Stomach smooth muscle (tissue), 2 donors: ENCODE results near the gene ATP6V1G3.

Experiments used
- H3K27ac ChIP-seq: one replicate; pipeline ENCODE4 v1.7.0; 2013; ENCODE audit warnings: mild to moderate bottlenecking, low read length, inconsistent platforms
- H3K27me3 ChIP-seq, 2 donors: one replicate each; pipeline ENCODE4 v1.7.0; 2013; ENCODE audit warnings: low read length in 2 of 2; ENCODE audit not compliant: insufficient read depth in 2 of 2, control insufficient read depth in 1 of 2
- H3K36me3 ChIP-seq, 2 donors: one replicate each; pipeline ENCODE4 v1.7.0; 2013; ENCODE audit warnings: low read length in 2 of 2; ENCODE audit not compliant: control insufficient read depth in 2 of 2, insufficient read depth in 2 of 2
- H3K4me1 ChIP-seq: one replicate; pipeline ENCODE4 v1.7.0; 2013; ENCODE audit warnings: low read length; ENCODE audit not compliant: control insufficient read depth, insufficient read depth
- H3K4me3 ChIP-seq, 2 donors: one replicate each; pipeline ENCODE4 v1.7.0; 2013; ENCODE audit warnings: low read length in 2 of 2
- H3K9ac ChIP-seq, 2 donors: one replicate each; pipeline ENCODE4 v1.7.0; 2013; ENCODE audit warnings: low read length in 2 of 2, mild to moderate bottlenecking in 1 of 2
- H3K9me3 ChIP-seq, 2 donors: one replicate each; pipeline ENCODE4 v1.7.0; 2013; ENCODE audit warnings: low read length in 2 of 2; ENCODE audit not compliant: control insufficient read depth in 2 of 2
- donor health status: healthy.
- donor health status: Pancreatic carcinoma.

The ATP6V1G3 gene

DNA sequence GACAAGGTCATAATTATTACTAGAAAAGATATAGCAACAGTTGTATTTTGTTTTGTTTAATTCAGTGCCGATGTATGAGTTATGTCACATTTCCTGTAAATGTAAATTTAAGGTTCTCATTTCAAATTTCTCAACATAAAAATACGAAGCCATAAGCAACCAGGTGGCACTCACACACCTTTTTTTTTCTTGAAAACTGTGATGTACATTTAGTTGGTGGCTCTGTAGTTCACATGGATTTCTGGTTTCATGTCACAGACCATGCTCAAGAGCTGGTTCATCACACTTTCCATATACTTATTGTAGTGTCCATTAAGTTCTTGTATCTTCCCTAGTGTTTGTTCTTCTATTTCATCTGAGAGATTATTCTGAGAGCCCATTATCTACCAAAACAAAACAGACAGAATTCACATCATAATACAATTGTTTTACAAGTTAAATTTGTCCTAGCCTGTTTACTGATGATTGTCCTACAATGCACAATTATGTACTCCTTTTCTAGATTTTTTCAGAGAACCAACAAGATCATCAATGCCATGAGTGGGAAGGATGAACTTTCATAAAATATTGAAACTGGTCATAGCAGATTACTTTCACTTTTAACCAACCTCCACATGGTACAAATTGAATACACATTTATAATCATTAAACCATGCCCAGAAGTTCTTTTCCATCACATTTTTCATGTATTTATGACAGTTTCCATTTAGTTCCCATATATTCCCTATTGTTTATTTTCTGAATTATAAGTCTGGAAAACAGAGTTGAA lies 17.1 kb downstream of the ATP6V1G3 start:
- Histone ChIP-seq H3K4me1 (no peaks in the 10 kb centered on the region), H3K27me3 (no peaks in the 10 kb centered on the region), H3K9me3 (no peaks in the 10 kb centered on the region), H3K27ac (no peak overlapping the region), H3K4me3 (no peak overlapping the region), H3K36me3 (no peaks in the 10 kb centered on the region), H3K9ac (no peak overlapping the region)

DNA sequence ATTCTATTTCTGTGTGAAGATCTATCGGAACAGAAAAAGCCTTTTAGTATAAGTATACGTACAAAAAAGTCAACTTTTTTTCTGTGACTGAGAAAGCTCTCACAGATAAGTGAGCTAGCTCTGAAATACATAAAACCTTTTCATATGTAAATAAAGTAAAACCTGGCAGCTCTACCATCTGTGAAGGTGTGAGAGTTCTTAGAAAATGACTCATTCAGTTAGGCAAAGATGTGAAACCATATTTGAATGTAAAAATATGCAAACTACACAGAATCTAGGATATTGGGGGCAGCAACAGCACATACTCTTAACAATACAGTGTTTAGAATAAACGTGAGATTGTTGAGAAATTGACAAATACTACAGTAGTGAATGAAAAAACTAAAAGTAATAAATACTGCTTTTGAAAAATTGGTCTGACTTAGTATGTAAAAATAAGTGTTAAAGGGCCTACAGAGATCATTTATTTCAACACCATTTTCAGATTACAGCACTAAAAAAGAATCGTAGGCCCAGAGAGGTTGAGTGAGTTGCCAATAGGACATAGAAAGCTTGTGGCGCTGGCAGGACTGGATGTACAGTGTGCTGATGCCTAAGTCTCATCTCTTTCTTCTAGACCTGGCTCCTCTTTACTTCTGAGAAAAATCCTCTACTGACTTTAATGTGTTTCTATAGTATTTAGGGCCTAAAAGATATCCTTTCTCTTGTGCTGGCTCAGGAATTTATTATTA lies 19.8 kb downstream of the ATP6V1G3 start:
- H3K27ac ChIP-seq = no peak overlapping the region
- H3K4me1 ChIP-seq = no peaks in the 10 kb centered on the region
- no peaks in the 10 kb centered on the region for H3K9me3 ChIP-seq
- H3K4me3 ChIP-seq = no peak overlapping the region
- no peaks in the 10 kb centered on the region for H3K36me3 ChIP-seq
- H3K27me3 ChIP-seq = no peaks in the 10 kb centered on the region
- no peak overlapping the region for H3K9ac ChIP-seq

DNA sequence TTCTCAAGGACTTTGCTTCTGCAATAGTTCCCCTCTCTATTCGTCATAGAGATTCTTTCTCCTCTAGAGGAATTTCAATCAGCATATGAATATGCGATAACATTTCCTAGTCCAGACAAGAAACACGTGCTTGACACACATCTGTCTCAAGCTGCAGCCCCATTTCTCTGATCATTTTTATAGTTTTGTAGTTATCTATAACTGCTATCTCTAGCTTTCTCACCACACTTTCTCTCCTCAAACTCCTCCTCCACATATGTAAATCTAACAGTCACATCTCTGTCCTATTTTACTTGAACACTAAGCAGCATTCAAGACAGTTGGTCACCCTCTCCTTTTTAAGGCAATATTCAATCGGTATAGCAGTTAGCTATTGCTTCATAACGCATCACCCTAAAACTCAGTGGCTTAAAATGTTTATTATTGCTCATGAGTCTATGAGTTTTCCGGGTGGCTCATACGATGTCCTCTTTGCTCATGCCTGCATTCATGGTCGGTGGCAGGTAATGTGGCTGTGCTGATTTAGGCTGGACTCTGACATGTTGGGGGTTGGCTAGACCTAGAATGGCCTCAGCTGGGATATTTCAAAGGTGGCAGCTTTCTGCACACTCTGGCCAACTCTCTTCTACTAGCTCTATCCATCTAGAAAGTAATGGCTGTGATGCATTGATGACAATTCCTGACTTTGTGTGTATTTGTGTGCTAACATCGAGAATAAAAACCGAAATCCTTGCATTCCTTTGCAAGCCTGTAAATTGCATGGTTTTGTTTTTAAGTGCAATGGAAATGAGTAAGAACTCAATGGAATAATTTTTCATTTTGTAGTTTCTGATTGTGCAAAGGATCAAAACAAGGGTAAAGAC lies 20.6 kb downstream of the ATP6V1G3 start:
- Histone ChIP-seq H3K27me3 (no peaks in the 10 kb centered on the region), H3K4me1 (no peaks in the 10 kb centered on the region), H3K36me3 (no peaks in the 10 kb centered on the region), H3K4me3 (no peak overlapping the region), H3K9me3 (no peaks in the 10 kb centered on the region), H3K27ac (no peak overlapping the region), H3K9ac (no peak overlapping the region)

DNA sequence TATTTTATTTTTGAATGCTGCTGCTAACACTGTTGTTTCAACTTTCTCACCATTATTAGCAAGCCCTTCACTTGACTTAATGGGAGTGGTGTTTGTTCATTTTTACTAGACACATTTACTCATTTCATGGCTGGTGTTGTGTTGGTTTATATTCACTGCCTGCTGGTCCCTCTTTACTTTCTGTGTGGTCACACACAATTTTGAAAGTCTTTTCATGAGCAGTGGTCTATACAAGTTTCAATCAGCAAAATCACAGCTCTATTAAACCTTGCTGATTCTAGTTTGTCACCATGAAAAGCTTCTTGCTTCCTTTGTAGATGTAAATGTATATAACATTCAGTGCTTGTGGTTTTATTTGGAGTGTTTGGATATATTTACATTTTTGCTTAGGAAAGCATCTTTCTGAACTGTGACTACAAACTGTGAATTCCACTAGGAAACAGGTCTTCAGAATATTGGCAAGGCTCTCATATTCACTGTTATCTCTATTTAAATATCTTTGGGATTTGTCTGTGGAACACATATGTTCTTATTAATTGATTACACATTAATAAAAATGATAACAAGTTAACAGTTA lies 22.8 kb downstream of the ATP6V1G3 start:
- H3K27ac ChIP-seq = no peak overlapping the region
- H3K36me3 ChIP-seq = no peaks in the 10 kb centered on the region
- H3K9me3 ChIP-seq = no peaks in the 10 kb centered on the region
- H3K4me3 ChIP-seq = no peak overlapping the region
- H3K4me1 ChIP-seq = no peaks in the 10 kb centered on the region
- H3K9ac ChIP-seq = no peak overlapping the region
- H3K27me3 ChIP-seq = no peaks in the 10 kb centered on the region

DNA sequence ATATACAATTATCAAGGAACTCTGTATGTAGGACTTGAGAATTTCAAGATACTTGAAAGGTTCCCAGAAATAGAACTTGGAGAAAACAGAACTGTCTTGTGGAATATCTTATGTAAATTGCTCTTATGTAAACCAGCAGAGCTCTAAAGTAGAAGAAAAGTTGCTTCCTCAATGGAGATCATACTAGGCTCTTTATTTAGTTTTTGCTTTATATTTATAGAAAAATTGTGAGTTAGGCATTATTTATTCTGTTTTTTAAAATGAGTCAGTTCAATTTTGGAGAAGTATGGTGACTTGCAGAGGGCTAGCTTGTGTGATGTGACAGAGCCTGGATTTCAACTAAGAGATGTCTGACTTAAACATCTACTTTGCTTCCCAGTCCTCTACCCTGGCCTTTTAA lies 40.4 kb downstream of the ATP6V1G3 start:
- Histone ChIP-seq H3K9me3 (no peaks in the 10 kb centered on the region), H3K9ac (no peak overlapping the region), H3K4me1 (no peaks in the 10 kb centered on the region), H3K36me3 (no peaks in the 10 kb centered on the region), H3K27ac (no peak overlapping the region), H3K4me3 (no peak overlapping the region), H3K27me3 (no peaks in the 10 kb centered on the region)

DNA sequence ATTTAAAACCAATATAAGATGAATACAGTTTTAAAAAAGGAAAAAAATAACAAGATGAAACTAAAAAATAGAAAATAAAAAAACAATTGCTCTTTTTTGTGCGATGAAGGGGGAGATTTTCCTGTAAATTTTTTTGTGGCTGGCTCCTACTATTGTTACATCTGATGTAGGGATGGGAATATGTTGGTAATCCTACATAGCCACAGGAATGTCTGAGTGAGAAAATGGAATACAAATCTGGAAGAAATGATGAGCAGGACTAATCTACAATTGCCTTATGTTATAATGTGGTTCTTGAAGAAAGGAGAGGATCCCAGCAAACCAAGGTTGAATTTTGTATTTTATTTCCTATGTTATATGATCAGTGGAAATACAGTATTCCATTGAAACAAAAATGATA lies 40.9 kb downstream of the ATP6V1G3 start:
- H3K27me3 ChIP-seq = no peaks in the 10 kb centered on the region
- no peak overlapping the region for H3K9ac ChIP-seq
- no peak overlapping the region for H3K27ac ChIP-seq
- H3K4me3 ChIP-seq = no peak overlapping the region
- no peaks in the 10 kb centered on the region for H3K36me3 ChIP-seq
- H3K9me3 ChIP-seq = no peaks in the 10 kb centered on the region
- H3K4me1 ChIP-seq = no peaks in the 10 kb centered on the region

DNA sequence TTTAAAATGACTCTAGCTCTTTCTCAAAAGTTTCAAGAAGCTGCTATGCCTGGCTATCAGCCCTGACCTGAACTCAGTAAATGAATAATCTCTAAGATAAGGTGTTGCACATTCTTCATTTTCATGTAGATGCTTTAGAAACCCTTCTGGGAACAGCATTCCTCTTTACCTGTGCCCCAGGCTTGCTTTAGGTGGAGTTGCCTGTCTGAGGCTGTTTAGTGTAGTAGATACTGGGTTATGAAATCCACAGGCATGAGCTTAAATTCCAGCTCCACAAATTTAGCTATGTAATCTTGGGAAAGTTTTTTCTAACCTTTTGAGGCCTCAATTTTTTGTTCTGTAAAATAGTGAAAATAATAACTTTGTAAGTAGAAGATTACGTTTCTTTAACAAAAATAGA lies 41.6 kb downstream of the ATP6V1G3 start:
- Histone ChIP-seq H3K4me3 (no peak overlapping the region), H3K9me3 (no peaks in the 10 kb centered on the region), H3K27ac (no peak overlapping the region), H3K36me3 (no peaks in the 10 kb centered on the region), H3K9ac (no peak overlapping the region), H3K27me3 (no peaks in the 10 kb centered on the region), H3K4me1 (no peaks in the 10 kb centered on the region)

DNA sequence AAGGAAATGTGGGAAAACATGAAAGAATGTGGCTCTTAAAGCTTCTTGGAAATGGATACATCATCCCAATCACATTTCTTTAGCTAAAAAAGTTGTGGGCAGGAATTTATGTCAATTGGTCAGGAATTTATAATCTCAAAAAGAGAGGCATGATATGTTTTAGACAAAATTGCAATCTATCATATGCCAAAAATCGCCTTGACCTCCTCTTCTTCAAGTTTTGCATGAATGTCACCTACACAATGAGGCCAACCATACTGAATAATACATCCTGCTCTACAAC lies 42.4 kb downstream of the ATP6V1G3 start:
- Histone ChIP-seq H3K9ac (no peak overlapping the region), H3K4me3 (no peak overlapping the region), H3K27ac (no peak overlapping the region), H3K4me1 (no peaks in the 10 kb centered on the region), H3K36me3 (no peaks in the 10 kb centered on the region), H3K27me3 (no peaks in the 10 kb centered on the region), H3K9me3 (no peaks in the 10 kb centered on the region)

DNA sequence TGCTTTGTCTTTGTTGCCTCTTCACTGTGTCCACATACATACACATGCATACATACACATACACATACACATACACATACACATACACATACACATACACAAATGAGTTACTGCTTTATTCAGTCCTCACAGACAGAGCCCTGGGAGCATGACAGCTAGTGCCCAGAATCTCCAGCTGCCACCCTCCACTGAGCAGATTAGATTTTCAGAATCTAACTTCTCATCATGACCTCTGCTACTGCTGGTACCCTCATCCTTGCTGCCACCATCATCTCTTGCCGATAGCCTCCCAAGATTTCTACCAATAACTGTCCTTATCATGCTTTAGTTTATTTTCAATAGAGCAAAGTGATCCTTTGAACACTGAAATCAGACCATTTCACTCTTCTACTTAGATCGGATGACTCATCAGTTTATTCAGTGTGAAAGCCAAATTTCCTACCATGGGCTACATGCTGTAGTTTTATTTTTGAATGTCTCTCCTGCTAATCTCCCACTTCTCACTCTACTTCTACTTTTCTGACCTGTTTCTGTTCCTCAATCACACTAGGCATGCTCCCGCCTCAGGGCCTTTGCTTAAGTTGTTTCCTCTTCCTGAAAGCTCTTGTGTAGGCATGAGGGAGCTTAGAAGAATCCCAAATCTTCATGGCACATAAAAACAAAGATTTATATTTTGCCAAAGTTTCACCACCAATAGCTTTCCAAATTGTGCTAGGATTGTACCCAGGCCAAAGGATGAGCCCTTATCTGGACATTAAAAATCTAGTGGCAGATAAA lies 43.0 kb downstream of the ATP6V1G3 start:
- Histone ChIP-seq H3K4me3 (no peak overlapping the region), H3K27ac (no peak overlapping the region), H3K9ac (no peak overlapping the region), H3K36me3 (no peaks in the 10 kb centered on the region), H3K9me3 (no peaks in the 10 kb centered on the region), H3K27me3 (no peaks in the 10 kb centered on the region), H3K4me1 (no peaks in the 10 kb centered on the region)
